Effector memory CD8-positive, alpha-beta T cell (primary cell): ENCODE results near the gene CBLB.

Experiments
- ATAC-seq: fragments of 150-1000 bp; cut with Tn5 transposase; replicated peaks from 2 replicates; pipeline ENCODE4 v1.10.0; 2021; ENCODE audit warnings: mild to moderate bottlenecking, moderate library complexity
- DNase-seq, 3 experiments: peaks; one replicate each; pipeline ENCODE4 v3.0.0; 2021
- H3K27ac Mint-ChIP-seq, 2 donors: one replicate each; pipeline ENCODE4 v1.8.0; 2022; ENCODE audit warnings: mild to moderate bottlenecking in 2 of 2, mixed read lengths in 2 of 2, moderate library complexity in 2 of 2
- H3K27me3 Mint-ChIP-seq, 2 donors: one replicate each; pipeline ENCODE4 v1.8.0; 2022; ENCODE audit warnings: mixed read lengths in 2 of 2
- H3K36me3 Mint-ChIP-seq: one replicate; pipeline ENCODE4 v1.8.0; 2022; ENCODE audit warnings: mild to moderate bottlenecking, moderate library complexity, mixed read lengths; ENCODE audit not compliant: insufficient read depth
- H3K4me1 Mint-ChIP-seq, 2 donors: one replicate each; pipeline ENCODE4 v1.8.0; 2022; ENCODE audit warnings: low read depth in 2 of 2, mixed read lengths in 2 of 2
- H3K4me3 Mint-ChIP-seq, 2 donors: one replicate each; pipeline ENCODE4 v1.8.0; 2022; ENCODE audit warnings: mild to moderate bottlenecking in 2 of 2, mixed read lengths in 2 of 2, moderate library complexity in 2 of 2
- H3K9me3 Mint-ChIP-seq, 2 donors: one replicate each; pipeline ENCODE4 v1.8.0; 2022; ENCODE audit warnings: mixed read lengths in 2 of 2

Gene CBLB

DNA sequence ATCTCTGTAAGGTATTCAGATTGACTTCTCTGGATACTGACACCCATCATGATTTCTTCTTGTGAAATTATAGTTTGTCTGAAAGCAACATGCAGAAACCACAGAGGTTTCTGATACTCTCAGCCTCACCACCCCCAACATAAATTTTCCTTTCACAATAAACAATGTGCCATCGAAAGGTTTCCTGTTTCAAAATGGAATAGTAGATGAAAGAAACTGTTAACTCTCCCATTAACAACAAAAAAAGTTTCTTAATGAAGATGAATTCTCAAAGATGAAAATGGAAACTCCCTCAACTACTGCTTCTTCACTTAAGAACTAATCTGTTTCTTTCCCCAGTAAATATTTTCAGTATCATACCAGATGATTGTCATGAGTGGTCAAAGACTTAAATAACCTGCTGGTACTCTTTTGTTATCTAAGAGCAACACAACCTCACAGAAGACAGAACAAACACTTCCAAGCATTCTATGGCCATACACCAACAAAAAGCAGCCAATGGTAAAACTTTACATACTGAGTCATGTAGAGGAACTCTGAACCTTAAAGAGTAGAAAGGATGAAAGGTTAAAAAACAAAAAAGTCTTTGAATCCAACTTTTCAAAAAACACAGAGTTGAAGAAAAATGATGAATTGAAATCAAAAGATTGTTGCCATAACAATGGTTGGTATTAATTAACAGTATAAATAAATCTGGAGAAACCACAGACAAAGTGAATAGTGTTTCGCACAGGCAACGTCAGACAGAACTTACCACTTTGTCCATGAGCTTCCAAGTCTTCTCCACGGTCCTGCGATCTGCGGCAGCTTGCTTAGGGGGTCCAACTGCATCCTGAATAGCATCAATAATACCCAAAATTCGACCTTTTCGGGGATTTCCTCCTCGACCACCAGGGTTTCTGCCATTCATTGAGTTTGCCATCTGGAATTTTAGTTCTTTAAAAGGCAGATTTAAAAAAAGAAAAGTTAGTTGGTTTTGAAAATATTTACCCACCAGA is 1.9 kb downstream of the CBLB start:
- H3K4me1 Mint-ChIP-seq = peaks cover 25 to 37% of the 10 kb centered on the region in 2 donors
- ATAC-seq = no peak
- peaks cover 47% of the 10 kb centered on the region for H3K36me3 Mint-ChIP-seq
- peak overlapping the region; percentile 94 to 96 for H3K27ac Mint-ChIP-seq
- H3K4me3 Mint-ChIP-seq = peak overlapping the region in 1 of 2 donors; percentile 93
- DNase-seq = peak in 1 of 3 experiments; percentile 27
- no peaks in the 10 kb centered on the region for H3K27me3 Mint-ChIP-seq
- H3K9me3 Mint-ChIP-seq = no peaks in the 10 kb centered on the region

DNA sequence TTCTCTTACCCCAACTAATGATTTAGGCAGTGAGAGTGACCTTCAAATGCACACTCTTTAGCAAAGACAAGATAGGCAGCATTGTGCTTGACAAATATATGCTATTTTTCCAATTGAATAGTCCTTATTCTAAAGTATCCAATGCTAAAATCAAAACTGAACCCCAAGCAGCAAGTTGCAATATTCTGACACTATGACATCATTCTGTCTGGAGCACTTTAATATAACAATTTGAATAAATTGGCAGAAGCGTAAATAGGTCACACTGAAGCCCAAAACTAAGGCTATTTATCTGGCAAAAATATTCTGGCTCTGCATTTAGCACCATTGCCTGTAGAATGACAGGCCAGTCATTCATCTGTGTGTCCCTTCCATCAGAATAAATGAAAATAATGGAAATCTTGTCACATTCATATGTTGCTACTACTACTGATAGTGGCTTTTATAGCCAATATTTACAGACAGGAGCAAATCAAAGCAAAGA is 2.9 kb downstream of the CBLB start:
- ATAC-seq (no peak), DNase-seq (no peak)
- Mint-ChIP-seq H3K4me1 (peaks cover 24 to 37% of the 10 kb centered on the region in 2 donors), H3K4me3 (peak overlapping the region in 1 of 2 donors; percentile 93), H3K27me3 (no peaks in the 10 kb centered on the region), H3K27ac (peak overlapping the region in 1 of 2 donors; percentile 94), H3K9me3 (no peaks in the 10 kb centered on the region), H3K36me3 (peaks cover 47% of the 10 kb centered on the region)

DNA sequence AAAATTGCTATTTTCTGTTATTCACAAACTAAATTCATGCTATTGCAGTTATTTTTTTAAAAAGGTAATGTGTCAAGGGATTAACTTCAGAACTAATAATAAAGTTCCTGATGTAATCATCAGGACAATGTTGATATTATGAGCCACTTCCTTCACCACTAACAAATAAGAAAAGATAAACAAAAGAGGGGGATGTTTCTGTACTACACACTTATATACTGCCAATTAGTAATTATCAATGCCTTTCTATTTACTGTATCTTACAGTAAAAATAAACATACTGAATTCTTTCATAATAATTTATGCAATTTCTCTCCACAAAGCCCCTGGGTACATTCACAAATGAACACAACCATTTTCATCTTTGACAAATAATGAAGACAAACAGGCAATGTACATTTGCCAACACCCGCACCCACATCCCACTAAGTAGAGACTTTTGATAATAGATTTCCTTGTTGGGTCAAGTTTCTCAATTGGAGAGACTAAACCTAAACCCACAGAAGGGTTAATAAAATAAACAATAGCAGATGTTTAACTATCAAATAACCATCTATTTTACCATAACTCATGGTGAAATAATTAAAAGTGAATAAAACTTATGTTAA is 3.7 kb downstream of the CBLB start:
- DNase-seq (no peak), ATAC-seq (no peak)
- Mint-ChIP-seq H3K9me3 (no peaks in the 10 kb centered on the region), H3K4me1 (peaks cover 21 to 34% of the 10 kb centered on the region in 2 donors), H3K27me3 (no peaks in the 10 kb centered on the region), H3K27ac (peak overlapping the region; percentile 17 to 41), H3K4me3 (peak overlapping the region in 1 of 2 donors; percentile 93), H3K36me3 (peaks cover 48% of the 10 kb centered on the region)

DNA sequence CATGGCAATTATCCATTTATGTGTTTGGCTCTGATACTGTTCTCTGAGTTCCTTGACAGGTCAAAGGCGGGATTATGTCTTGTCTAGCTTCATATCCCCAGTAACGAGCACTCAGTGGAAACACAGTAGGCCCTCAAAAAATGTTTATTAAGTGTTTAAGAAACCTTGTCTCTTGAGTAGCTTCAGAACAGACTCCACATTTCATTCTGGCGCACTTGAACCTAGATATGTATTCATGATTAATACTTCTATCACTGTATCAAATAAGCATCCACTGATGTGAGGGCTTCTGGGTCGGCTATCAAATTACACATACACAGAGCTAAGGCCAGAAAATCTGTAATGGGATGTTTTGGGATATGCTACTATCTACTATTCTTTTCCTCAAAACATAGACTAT is 4.6 kb downstream of the CBLB start:
- DNase-seq = no peak
- ATAC-seq = no peak
- Mint-ChIP-seq H3K27ac (peak overlapping the region in 1 of 2 donors; percentile 17), H3K36me3 (peaks cover 53% of the 10 kb centered on the region), H3K27me3 (no peaks in the 10 kb centered on the region), H3K4me3 (peak overlapping the region in 1 of 2 donors; percentile 93), H3K9me3 (no peaks in the 10 kb centered on the region), H3K4me1 (peaks cover 18 to 35% of the 10 kb centered on the region in 2 donors)

DNA sequence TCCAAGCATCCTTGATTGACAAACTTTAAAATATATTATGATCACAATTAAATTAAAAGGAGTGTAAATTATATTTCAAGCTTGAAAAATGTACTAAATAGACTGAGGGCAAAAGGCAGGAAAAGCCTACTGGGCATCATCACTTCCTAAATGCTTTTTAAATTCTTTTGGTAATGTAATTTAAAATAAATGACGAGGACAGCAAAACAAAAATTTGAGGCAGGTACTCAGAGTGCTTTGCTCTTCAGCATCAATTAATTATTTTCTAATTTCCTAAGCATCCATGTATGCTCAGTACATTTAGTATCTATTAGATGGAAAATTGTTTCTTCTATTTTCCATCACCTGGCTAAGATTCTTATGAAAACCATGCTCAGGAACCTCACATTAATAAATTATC is 5.2 kb downstream of the CBLB start:
- ATAC-seq (no peak), DNase-seq (no peak)
- peaks cover 51% of the 10 kb centered on the region for H3K36me3 Mint-ChIP-seq
- H3K27ac Mint-ChIP-seq = no peak overlapping the region
- H3K9me3 Mint-ChIP-seq = no peaks in the 10 kb centered on the region
- no peak overlapping the region for H3K4me3 Mint-ChIP-seq
- no peaks in the 10 kb centered on the region for H3K27me3 Mint-ChIP-seq
- peaks cover 18 to 37% of the 10 kb centered on the region in 2 donors for H3K4me1 Mint-ChIP-seq

DNA sequence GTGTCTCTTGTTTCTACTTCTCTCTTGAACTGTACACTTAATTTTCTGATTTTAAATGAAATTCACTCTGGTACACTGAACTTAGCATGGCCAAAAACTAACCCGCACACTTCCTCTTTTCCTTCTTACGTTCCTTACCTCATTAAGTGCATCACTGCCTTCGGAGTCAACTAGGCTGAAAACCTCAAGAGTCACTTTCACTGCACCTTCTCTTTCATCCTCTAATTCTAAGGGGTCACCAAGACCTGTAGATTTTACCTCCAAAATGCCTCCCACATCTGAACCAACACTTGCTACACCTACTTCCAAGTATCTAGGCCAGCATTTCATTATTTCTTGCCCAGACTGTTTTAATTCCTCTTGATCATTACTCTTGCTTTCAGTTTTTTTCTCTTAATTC is 6.6 kb downstream of the CBLB start:
- peak; percentile 57 for ATAC-seq
- DNase-seq = no peak
- H3K36me3 Mint-ChIP-seq = peaks cover 40% of the 10 kb centered on the region
- no peak overlapping the region for H3K27ac Mint-ChIP-seq
- no peaks in the 10 kb centered on the region for H3K27me3 Mint-ChIP-seq
- H3K9me3 Mint-ChIP-seq = no peaks in the 10 kb centered on the region
- peaks cover 18 to 47% of the 10 kb centered on the region in 2 donors for H3K4me1 Mint-ChIP-seq
- no peak overlapping the region for H3K4me3 Mint-ChIP-seq

DNA sequence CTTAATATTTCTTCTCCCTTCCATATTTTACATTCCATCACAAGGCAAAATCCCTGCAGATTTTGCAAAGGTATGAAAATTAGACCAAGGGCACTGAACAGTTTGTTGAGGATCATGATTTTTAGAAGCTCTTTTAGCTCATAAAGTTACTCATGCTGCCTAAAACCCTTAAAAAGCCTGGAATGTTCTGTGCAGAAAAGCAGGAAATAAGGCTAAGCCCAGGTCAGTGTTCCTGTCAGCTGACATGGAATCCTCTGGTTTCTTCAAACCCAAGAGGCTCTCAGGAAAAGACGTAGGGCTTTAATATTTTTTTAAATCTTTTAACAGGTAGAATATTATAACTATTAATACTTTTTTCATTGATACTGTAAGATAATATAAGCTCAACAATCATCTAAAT is 8.2 kb downstream of the CBLB start:
- Mint-ChIP-seq H3K36me3 (peaks cover 43% of the 10 kb centered on the region), H3K27me3 (no peaks in the 10 kb centered on the region), H3K4me3 (no peak overlapping the region), H3K27ac (no peak overlapping the region), H3K9me3 (no peaks in the 10 kb centered on the region), H3K4me1 (peaks cover 14 to 43% of the 10 kb centered on the region in 2 donors)
- no peak for ATAC-seq
- DNase-seq = no peak

DNA sequence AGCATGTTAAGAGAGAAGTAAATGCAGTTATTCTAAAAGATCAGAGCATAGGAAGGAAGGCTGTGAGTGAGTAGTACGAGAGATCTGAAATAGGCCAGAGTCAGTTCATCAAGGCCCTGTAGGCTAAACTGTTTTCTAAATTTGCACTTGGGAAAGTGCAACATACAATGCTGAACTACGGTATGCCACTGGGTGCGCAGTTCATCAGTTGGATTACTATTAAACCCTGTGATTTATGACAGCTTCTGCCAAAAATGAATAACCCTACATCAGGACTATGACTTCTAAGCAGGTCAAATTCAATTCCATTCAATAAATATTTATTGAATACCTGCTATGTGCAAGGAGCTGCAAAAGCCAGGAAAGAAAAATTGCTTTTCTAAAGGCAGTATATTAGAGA is 10.8 kb downstream of the CBLB start:
- peaks cover 20 to 48% of the 10 kb centered on the region in 2 donors for H3K4me1 Mint-ChIP-seq
- no peaks in the 10 kb centered on the region for H3K27me3 Mint-ChIP-seq

DNA sequence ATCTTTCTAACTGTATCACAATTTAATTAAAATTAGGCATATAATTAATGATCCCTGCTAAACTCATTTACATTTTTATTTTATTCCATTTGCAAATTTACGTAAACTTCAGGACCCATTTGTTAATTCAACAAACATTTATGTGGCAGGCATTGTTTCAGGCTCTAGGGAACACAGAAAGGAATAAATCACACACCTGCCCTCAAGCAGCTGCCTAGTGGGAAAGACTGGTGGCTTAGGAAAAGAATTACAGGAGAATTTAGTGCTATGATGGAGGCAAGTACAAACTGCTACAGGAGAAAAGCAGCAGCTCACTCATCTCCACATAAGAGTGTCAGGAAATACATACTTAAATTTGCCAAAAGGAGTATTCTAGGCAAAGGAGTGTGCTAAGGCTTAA is 11.2 kb downstream of the CBLB start:
- Mint-ChIP-seq H3K9me3 (no peaks in the 10 kb centered on the region), H3K27ac (no peak overlapping the region), H3K4me3 (peak overlapping the region; percentile 7 to 16), H3K27me3 (no peaks in the 10 kb centered on the region), H3K4me1 (peaks cover 20 to 49% of the 10 kb centered on the region in 2 donors), H3K36me3 (peaks cover 54% of the 10 kb centered on the region)
- no peak for DNase-seq
- no peak for ATAC-seq

More for the DNA sequence above, 10.8 kb downstream of the CBLB start:
- H3K9me3 Mint-ChIP-seq = no peaks in the 10 kb centered on the region
- peak overlapping the region; percentile 7 to 16 for H3K4me3 Mint-ChIP-seq
- DNase-seq (no peak), ATAC-seq (no peak)
- H3K27ac Mint-ChIP-seq = no peak overlapping the region
- H3K36me3 Mint-ChIP-seq = peaks cover 50% of the 10 kb centered on the region

DNA sequence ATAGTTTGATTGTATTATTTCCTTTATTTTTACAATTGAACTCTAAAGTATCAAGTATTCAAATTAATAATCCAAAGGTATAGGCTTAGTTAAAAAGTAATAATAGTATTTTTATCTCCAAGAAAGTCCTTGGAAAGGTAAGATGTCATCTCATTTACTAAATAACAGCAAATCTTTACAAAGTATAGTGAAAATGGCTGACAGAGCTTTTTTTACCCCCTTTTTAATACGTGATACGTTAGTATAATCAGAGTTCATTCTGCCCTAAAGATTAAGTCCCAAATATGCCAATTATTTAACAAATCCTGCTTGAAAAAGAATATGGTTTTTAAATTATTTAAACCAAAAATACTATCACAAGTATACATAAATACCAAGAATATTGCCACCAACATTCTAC is 12.2 kb downstream of the CBLB start:
- Mint-ChIP-seq H3K27ac (peak overlapping the region in 1 of 2 donors; percentile 62), H3K36me3 (peaks cover 62% of the 10 kb centered on the region), H3K27me3 (no peaks in the 10 kb centered on the region), H3K4me3 (no peak overlapping the region), H3K9me3 (no peaks in the 10 kb centered on the region), H3K4me1 (peaks cover 20 to 53% of the 10 kb centered on the region in 2 donors)
- ATAC-seq (no peak), DNase-seq (no peak)

DNA sequence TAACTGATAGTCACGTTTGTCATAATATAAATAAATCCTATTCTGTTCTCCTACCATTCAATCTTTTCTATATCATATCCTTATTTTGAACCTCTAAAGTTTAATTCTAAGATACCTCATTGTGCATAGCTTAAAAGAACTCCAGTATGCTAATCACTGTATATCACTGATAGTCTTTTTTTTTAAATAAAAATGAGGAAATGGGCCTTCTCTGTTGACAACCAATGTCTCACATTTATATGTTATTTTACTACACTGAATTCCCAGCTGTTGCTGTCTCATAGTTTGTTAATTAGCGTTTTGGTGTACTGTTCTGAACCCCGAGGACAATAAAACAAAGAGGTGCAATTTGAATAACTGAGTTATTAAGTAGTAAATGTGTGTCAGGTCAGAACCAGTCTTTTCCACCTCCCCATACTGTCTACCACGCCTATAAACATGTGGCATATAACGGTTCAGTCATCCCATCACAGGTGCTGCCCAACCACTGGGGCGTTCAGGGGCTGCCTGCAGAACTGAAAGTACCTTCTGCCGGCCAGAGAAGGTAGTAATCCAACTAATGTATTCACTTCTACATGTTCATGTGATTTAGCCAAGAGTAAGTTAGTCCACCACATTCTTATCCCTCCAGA is 14.9 kb downstream of the CBLB start:
- Mint-ChIP-seq H3K4me1 (peaks cover 29 to 52% of the 10 kb centered on the region in 2 donors), H3K36me3 (peaks cover 51% of the 10 kb centered on the region), H3K27ac (peak overlapping the region; percentile 67 to 76), H3K4me3 (peak overlapping the region; percentile 37 to 65), H3K27me3 (no peaks in the 10 kb centered on the region), H3K9me3 (no peaks in the 10 kb centered on the region)
- ATAC-seq (peak; percentile 80), DNase-seq (no peak)

DNA sequence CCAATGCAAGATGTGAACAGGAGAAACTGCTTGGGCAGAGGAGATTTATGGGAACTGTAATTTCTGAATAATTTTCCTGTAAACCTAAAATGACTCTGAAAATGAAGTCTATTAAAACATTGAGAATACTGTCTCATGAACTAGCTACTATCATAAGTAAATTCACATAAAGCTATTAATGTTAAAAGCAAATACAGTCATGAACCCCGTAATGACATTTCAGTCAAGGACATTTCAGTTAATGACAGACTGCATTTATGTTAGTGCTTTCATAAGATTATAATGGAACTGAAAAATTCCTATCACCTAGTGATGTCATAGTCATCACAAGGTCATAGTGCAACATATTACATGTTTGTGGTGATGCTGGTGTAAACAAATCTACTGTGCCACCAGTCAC is 17.2 kb downstream of the CBLB start:
- Mint-ChIP-seq H3K27ac (no peak overlapping the region), H3K36me3 (peaks cover 54% of the 10 kb centered on the region), H3K4me3 (peak overlapping the region in 1 of 2 donors; percentile 23), H3K9me3 (no peaks in the 10 kb centered on the region), H3K27me3 (no peaks in the 10 kb centered on the region), H3K4me1 (peaks cover 37 to 55% of the 10 kb centered on the region in 2 donors)
- ATAC-seq (no peak), DNase-seq (no peak)

DNA sequence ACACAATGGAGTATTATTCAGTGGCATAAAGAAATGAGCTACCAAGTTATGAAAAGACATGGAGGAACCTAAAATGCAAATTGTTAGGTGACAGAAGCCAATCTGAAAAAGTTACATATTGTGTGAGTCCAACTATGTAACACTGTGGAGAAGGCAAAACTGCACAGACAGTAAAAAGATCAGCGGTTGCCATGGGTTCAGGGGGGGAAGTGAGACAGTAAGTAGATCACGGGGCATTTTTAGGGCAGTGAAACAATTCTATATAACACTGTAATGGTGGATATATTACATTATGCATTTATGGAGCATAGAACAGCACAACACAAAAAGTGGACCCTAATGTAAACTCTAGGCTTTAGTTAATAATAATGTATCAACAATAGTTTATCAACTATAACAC is 17.6 kb downstream of the CBLB start:
- H3K9me3 Mint-ChIP-seq = no peaks in the 10 kb centered on the region
- DNase-seq = no peak
- H3K4me1 Mint-ChIP-seq = peaks cover 37 to 58% of the 10 kb centered on the region in 2 donors
- peak overlapping the region; percentile 3 to 23 for H3K4me3 Mint-ChIP-seq
- H3K27me3 Mint-ChIP-seq = no peaks in the 10 kb centered on the region
- peaks cover 50% of the 10 kb centered on the region for H3K36me3 Mint-ChIP-seq
- ATAC-seq = peak; percentile 10
- peak overlapping the region in 1 of 2 donors; percentile 13 for H3K27ac Mint-ChIP-seq
